ENCODE data around the gene ACSF3.

ACSF3 gene

DNA sequence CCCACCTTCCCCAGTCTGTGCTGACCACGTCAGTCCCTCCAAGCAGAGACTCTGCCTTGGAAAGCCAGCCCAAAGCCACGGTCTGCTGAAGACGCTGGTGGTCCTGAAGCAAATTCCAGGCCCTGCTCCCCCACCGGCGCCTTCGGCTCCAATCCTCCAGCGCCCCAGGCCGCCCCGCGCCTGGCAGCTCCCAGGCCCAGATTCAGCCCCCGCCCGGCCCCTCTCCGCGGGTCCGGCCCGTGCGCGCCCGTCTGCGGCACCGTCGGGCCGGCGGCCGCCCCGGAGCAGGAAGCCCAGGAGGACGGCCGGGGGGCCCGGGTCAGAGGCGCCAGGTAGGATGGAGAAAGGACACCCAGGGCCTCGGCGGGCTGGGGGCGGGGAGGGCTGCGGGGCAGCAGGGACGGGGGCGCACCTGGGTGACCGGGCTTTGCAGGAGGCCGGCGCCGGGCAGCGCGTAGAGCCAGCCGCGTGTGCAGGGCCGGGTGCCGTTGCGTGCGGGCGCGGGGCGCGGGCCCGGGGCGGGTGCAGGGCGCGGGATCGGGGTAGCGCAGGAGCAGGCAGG lies 107.3 kb downstream of the ACSF3 start:
- no peak for DNase-seq (ENCODE audit: low read depth)
- H3K4me3 ChIP-seq (ENCODE audit: low read depth, low read length) = no peak overlapping the region
- TF ChIP-seq, protein P1, sequence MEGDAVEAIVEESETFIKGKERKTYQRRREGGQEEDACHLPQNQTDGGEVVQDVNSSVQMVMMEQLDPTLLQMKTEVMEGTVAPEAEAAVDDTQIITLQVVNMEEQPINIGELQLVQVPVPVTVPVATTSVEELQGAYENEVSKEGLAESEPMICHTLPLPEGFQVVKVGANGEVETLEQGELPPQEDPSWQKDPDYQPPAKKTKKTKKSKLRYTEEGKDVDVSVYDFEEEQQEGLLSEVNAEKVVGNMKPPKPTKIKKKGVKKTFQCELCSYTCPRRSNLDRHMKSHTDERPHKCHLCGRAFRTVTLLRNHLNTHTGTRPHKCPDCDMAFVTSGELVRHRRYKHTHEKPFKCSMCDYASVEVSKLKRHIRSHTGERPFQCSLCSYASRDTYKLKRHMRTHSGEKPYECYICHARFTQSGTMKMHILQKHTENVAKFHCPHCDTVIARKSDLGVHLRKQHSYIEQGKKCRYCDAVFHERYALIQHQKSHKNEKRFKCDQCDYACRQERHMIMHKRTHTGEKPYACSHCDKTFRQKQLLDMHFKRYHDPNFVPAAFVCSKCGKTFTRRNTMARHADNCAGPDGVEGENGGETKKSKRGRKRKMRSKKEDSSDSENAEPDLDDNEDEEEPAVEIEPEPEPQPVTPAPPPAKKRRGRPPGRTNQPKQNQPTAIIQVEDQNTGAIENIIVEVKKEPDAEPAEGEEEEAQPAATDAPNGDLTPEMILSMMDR (IDR thresholded peaks at IDR 0.05; ENCODE audit: insufficient read depth, low read depth, low read length, missing control alignments) = no peak

DNA sequence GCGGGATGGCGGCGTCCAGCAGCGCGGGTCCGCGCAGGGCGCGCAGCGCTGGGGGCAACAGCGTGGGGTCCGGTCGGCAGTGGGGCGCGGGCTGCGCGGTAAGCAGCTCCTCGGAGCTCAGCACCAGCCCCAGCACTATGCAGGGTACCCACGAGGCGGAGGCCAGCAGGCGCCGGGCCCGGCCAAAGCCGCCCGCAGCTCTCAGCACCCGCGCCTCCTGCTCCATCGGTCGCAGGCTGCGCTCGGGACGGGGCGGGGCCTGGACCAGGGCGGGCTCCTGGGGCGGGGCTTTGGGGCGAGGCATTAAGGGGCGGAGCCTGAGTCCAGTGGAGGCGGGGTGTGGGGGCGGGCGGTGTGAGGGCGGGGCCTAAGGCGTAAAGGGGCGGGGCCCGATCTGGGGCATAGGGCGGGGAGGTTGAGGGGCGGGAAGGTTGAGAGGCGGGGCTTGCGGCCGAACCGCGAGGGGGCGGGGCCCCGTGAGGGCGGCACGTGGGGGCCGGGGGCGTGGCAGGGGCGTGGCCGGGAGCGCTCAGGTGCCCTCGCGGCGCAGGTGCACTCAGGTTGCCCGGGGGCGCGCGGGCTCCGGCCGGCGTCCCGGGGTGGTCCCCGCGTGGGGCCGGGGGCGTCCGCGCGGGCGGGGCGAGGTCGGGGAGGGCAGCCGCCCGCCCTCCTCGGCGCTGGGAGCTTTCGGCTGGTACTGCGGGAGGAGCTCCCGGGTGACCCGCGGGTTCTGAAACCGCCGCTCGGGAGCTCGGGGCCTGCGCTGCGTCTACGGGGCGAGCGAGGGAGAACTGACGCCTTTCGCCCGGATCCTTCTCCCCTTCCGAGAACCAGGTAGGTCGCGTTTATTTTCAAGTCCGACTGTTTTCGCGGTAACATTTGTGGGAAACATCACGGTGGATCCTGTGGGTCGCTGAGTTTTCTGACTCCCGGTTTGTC lies 108.1 kb downstream of the ACSF3 start:
- TF ChIP-seq, protein P1 (IDR thresholded peaks at IDR 0.05; ENCODE audit: insufficient read depth, low read depth, low read length, missing control alignments) = no peak
- no peak overlapping the region for H3K4me3 ChIP-seq (ENCODE audit: low read depth, low read length)
- peak; percentile 57 for DNase-seq (ENCODE audit: low read depth)

DNA sequence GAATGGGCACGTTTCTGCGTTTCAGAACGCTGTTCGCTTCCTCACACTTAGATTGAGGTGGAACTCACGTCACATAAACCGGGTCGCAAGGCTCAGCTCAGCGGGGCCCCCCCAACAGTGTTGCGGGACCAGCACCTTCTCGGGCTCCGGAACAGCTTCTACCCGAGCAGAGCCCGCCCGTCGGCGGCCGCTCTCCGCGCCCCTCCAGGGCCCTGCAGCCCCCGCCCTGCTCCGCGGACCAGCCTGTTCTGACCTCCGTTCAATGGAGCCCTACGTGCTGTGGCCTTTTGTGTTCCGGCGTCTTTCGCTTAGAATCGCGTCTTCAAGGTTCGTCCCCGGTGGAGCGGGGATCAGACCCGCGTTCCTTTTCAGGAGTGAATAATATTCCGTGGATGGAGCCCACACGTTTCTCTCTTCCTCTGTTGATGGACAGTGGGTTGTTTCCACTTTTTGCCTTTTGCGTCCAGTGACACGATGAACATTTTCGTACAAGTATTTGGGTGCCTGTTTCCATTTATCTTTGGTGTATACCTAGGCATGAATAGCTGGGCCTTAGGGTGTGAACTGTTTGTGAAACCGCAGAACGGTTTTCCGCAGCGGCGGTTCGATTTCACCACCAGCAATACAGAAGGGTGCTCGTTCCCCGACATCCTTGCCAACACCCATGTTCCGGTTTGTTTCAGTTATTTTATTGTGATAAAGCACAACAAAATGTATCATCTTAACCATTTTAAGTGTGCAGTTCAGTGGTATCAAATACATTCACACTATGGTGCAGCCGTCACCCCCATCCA lies 109.0 kb downstream of the ACSF3 start:
- TF ChIP-seq, protein P1 (IDR thresholded peaks at IDR 0.05; ENCODE audit: insufficient read depth, low read depth, low read length, missing control alignments) = no peak
- DNase-seq (ENCODE audit: low read depth) = no peak
- no peak overlapping the region for H3K4me3 ChIP-seq (ENCODE audit: low read depth, low read length)

Measured in GM12865 (cell line).